HG02588 (cell line): Measurements from ENCODE around the gene MAP1A.
A peak's percentile ranks its signal among the peaks of the same experiment; 100 is the strongest.

ENCODE experiments used
- ATAC-seq: cut with Tn5 transposase; IDR thresholded peaks from one replicate; pipeline ENCODE4 v1.9.1; 2021; ENCODE audit warnings: mild to moderate bottlenecking, moderate library complexity; ENCODE audit not compliant: unreplicated experiment

Gene MAP1A

DNA sequence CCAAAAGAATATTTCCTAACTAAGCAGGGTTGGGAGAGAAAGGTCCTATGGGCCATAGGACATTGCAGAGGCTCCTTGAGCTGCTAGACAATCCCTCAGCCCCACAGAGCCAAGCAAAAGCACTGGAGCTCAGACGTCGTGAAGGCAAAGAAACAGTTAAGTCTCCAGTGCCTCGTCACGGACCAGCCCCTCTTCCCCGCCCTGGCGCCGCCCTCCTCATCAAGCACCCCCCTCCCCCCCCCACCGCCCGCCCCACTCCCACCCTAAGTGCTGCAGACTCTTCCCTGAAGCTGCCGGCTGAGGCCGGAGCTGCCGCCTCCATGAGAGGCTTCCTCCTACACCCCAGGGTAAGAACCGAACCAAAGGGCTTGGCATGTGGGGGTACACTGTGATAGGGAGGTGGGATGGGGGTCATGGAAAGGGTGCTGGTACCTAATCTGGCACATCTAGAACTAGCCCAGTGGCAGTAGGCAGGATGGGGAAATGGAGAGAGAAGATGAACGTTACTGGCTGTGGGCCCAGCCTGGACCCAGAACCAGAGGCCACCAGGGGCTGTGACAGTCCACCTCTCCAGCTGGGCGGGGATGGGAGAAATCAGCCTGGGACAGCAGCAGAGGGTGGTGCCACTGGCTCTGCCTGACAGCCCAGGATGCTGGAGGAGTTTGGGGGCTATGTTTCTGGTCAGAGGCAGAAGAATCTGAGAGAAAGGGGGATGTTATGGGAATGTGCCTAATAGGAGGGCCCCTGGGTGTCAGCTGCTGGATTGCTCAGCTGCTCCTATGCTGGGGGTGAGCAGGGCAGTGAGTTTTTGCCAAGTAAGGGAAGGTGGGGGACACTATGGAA, at the start of gene MAP1A:
Gene MAP1A (plus strand): TSS at position 255 of the 843 bp plus-strand sequence. CDS start 3,866 bp downstream, outside the sequence.
- no peak for ATAC-seq

- no peak for ATAC-seq
These were observed 47.5 kb upstream of the MAP1A start for GRCh38 chr15:43469867-43470266.

- no peak for ATAC-seq
These were observed 45.4 kb upstream of the MAP1A start for GRCh38 chr15:43471975-43472374.

- no peak for ATAC-seq
These were observed 43.5 kb upstream of the MAP1A start for GRCh38 chr15:43473885-43474284.

GRCh38 chr15:43483297-43484128, 33.9 kb upstream of the MAP1A start:
- ATAC-seq: no peak

DNA sequence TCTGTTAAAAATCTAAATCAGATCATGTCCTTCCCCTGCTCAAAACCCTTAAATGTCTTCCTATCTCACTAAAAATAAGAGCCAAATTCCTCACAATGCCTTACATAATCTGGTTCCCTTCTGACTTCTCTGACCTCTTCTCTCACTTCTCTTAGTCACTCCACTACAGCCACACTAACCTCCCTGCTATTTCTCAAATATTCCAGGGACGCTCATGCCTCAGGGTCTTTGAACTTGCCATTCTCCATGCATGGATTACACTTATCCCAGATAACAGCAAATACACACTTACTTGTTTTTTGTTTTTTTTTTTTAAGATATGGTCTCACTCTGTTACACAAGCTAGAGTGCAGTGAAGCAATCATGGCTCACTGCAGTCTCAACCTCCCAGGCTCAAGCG, 33.0 kb upstream of the MAP1A start:
- no peak for ATAC-seq

DNA sequence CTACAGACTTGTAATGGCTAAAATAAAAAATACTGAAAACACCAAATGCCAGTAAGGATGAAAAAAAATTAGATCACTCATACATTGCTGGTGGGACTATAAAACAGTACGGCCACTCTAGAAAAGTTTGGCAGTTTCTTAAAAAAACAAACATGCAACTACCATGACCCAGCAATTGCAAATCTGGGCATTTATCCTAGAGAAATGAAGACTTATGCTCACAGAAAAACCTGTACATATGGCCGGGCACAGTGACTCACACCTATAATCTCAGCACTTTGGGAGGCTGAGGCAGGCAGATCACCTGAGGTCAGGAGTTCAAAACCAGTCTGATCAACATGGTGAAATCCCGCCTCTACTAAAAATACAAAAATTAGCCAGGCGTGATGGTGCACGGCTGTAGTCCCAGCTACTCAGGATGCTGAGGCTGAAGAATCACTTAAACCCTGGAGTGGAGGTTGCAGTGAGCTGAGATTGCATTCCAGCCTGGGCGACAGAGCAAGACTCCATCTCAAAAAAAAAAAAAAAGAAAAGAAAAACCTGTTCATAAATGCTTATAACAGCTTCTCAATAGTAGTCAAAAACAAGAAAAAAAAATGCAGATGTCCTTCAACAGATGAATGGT, 30.0 kb upstream of the MAP1A start:
- no peak for ATAC-seq

DNA sequence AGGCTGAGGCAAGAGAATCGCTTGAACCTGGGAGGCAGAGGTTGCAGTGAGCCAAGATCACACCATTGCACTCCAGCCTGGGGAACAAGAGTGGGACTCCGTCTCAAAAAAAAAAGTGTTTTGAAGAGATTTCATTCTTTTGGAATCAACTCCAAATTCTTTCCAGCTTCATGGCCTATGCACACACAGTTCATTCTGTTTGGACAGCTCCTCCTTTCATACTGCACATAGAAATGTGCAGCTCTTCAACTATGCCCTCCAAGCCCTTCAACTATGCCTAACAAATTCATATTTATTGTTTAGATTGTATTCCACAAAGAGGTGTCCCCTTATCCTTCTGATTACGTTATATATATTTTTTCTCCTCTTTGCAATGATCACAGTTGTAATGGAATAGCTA, 28.6 kb upstream of the MAP1A start:
- ATAC-seq: no peak

- no peak for ATAC-seq
These were observed 28.2 kb upstream of the MAP1A start for GRCh38 chr15:43489191-43489590.

GRCh38 chr15:43492266-43492665, 25.1 kb upstream of the MAP1A start:
- no peak for ATAC-seq

DNA sequence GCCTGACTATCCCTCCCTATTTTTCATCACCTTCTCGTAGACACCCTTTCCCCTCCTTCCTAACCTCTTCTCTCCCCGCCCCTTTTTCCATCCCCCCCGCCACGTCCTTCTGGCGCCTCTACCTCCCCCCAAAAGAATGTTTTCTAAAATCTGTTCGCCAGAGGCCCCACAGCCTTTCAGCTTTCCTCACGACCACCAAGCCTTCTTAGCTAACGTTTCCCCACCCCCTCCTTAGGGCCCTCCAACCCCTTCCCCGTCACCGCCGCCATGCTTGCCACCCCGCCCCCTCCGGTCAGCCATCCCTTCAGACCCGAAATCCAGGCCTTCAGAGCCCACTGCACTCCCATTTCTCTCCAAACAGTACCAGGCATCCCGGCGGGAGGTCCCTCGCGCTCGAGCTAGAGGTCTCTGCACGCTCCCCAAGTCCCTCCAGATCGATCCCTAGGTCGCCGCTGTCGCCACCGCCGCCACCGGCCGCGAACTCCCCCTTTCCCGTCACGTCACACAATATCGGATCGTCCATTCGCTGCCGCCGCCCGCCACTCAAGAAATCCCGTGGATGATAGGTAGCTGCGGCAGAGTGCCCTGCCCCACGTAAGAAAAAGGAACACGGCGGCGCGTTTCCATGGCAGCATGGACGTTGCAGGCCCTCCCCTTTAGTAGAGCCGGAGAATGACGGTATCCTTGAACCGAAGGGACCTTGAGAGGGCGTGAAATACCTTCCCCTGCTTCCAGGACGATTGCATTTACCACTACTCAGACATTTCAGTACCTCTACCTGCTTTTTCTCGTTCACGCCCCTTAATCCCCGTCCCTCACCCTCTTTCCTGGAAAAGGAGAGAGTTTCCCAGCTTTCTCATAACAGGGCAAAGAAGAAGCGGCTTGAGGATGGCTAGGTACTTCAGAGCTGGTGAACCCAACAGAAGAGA, 24.5 kb upstream of the MAP1A start, which contains the start of gene TP53BP1:
Gene TP53BP1 (minus strand): TSS at position 484 of the 929 bp plus-strand sequence. CDS start 113 bp downstream, at position 371.
- ATAC-seq: peak; percentile 97

DNA sequence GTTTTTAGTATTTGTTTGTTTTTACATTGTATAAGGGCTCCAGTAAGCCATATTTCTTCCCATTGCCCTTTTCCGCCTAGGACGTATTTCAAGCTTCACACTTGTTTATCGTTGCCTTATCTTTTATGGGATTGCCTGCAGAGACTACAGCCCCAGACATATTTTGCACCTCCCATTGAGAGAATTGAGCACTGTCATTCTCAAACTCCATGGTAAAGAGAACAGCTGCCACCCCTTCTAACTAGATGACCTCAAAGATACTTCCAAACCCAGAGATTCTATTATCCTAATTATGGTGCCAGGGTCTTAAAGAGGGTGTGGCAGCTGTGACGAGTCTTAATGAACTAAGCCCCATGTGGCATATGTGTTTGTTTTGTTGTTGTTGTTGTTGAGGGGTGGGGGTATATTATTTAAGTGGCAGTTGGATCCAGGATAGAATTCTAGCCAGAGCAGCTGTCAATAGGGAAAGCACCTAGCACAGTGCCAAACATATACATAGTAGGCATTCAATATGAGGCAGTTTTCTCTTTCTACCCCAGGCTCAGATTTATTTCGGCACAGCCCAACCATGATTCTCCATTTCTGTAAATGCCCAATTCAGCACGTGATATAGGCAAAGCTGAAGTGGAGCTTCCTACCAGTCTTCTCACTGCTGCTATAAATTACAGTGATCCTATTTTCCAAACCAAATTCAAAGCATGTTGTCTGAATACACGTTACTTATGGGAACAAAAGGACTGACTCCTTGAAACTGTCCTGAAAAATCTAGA, 23.5 kb upstream of the MAP1A start:
- ATAC-seq: no peak

DNA sequence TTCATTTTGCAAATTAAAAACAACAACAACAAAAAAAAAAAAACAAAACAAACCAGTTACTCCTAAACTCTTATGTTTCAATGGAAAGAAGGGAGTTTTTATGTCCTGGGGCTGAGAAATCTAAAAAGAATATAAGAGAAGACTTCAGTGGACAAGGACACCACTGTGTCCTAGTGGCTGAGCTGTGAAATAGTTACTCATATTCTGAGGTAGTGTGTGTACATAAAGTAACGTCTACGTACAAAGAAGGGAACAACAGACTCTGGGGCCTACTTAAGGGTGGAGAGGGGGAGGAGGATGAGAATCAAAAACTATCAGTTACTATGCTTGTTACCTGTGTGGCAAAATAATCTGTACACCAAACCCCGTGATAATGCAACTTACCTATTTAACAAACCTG, 18.4 kb upstream of the MAP1A start:
- ATAC-seq: no peak

DNA sequence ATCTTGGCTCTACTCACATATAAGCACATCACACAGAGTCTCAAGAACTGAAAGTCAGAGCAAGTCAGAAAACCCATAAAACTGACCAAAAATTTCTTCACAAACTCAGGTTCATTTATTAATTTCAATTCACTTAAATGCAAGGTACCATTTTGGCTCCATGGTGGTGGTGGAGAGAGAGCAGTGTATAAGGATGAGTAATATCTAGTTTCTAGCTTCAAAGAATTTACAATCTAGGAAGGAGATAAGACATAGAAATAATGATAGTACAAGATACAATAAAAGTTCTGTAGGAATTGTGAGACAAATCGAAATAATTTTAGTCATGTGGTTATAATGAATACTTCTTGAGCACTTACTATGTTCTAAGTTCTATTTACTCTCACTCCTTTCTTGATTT, 17.8 kb upstream of the MAP1A start:
- ATAC-seq: no peak

GRCh38 chr15:43505738-43506137, 11.7 kb upstream of the MAP1A start:
- ATAC-seq: no peak

DNA sequence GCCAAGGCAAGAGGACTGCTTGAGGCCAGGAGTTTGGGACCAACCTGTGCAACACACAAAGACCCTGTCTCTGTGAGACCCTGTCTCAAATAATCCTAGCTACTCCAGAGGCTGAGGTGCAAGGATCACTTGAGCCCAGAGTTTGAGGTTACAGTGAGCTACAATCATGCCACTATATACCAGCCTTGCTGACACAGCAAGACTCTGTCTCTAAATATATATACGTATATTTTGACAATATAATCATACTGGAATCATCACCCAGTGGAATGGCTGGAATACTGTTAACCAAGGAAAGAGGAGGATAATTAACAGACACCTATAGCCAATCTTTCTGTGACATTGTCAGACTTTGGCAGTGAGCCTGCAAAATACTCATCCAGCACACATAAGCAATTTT, 9.0 kb upstream of the MAP1A start:
- no peak for ATAC-seq

- ATAC-seq: no peak
These were observed 8.3 kb upstream of the MAP1A start for GRCh38 chr15:43508991-43509659.

DNA sequence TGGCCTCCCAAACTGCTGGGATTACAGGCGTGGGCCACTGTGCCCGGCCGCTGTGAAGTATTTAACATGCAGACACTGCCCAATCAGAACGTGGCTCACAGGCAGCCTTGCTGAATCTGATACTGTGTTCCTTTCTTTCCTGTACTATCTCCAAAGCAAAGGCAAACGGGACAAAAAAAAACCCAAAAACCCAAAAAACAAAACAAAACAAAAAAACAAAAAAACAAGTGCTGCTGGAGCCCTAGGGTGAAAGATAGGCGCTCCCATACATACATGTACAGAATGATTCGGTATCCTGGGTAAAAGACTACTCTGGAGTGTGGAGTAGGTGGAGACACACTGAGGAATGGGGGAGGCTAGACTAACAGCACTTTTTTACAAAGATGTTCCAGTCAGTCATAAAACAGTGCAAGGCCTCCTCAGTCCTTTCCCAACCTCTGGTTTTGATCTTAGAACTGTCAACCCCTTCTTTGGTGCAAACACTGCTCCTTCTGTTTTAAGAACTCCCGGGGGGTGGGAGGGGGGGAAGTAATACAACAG, 7.7 kb upstream of the MAP1A start:
- ATAC-seq: no peak
